Right lung (tissue), 5 donors: ENCODE results near the gene TRIM72. TPM values are rescaled to one million over a fixed set of nuclear protein-coding genes. Genes with fewer than 3 reads are reported as not detected.

Source experiments
- polyA plus RNA-seq, 5 donors: library from polyadenylated mRNA; unstranded; fragments of 120-200 nt; gene quantifications; one replicate each; pipeline versions ENCODE4 v1.2.1 to v1.2.3, GENCODE V29; 2013; ENCODE audit warnings: inconsistent platforms in 1 of 5, low replicate concordance in 1 of 5; ENCODE audit not compliant: insufficient read length in 5 of 5, insufficient read depth in 1 of 5

The TRIM72 gene
- polyA plus RNA-seq, 5 donors = 0.13 to 2.5 (median 0.15) TPM

Other genes with a start within 250 kb of the TRIM72 start
- gene HSD3B7, start 228.9 kb upstream of the TRIM72 start, polyA plus RNA-seq = 1 to 10 TPM; 3.3 to 6.4 (median 4.5) TPM
- under 1 TPM; 0.37 to 0.70 (median 0.43) TPM for gene STX1B, start 203.5 kb upstream of the TRIM72 start, polyA plus RNA-seq
- gene STX4, start 180.6 kb upstream of the TRIM72 start, polyA plus RNA-seq = 10 to 100 TPM; 33.7 to 48.4 (median 40.5) TPM
- gene ZNF668, start 139.9 kb upstream of the TRIM72 start, polyA plus RNA-seq = 1 to 10 TPM; 3.6 to 8.1 (median 4.6) TPM
- 10 to 100 TPM in 4 of 5 donors, 1 to 10 TPM in 1; 9.7 to 13.8 (median 12.7) TPM for gene ZNF646, start 139.7 kb upstream of the TRIM72 start, polyA plus RNA-seq
- 1 to 10 TPM; 1.1 to 2.1 (median 1.9) TPM for gene PRSS53, start 125.2 kb upstream of the TRIM72 start, polyA plus RNA-seq
- 10 to 100 TPM; 61.7 to 78.7 (median 69.5) TPM for gene VKORC1, start 119.3 kb upstream of the TRIM72 start, polyA plus RNA-seq
- gene BCKDK, start 105.7 kb upstream of the TRIM72 start, polyA plus RNA-seq = 10 to 100 TPM; 27.8 to 42.2 (median 36.7) TPM
- gene KAT8, start 96.5 kb upstream of the TRIM72 start, polyA plus RNA-seq = 10 to 100 TPM; 55.8 to 73.0 (median 67.2) TPM
- 100 to 1,000 TPM in 3 of 5 donors, 10 to 100 TPM in 2; 84.0 to 149 (median 119) TPM for gene PRSS8, start 78.4 kb upstream of the TRIM72 start, polyA plus RNA-seq
- 1 to 10 TPM; 1.6 to 3.4 (median 2.2) TPM for gene PRSS36, start 64.1 kb upstream of the TRIM72 start, polyA plus RNA-seq
- 100 to 1,000 TPM; 673 to 814 (median 691) TPM for gene FUS, start 34.0 kb upstream of the TRIM72 start, polyA plus RNA-seq
- 10 to 100 TPM; 12.7 to 27.8 (median 14.0) TPM for gene PYCARD, start 11.4 kb upstream of the TRIM72 start, polyA plus RNA-seq
- not detected for gene PYDC1, start 3.0 kb downstream of the TRIM72 start, polyA plus RNA-seq
- gene ITGAM, start 45.9 kb downstream of the TRIM72 start, polyA plus RNA-seq = 1 to 10 TPM; 1.9 to 4.2 (median 3.1) TPM
- 1 to 10 TPM in 4 of 5 donors, under 1 TPM in 1; 0.90 to 1.9 (median 1.4) TPM for gene ITGAX, start 141.1 kb downstream of the TRIM72 start, polyA plus RNA-seq
- gene ITGAD, start 179.2 kb downstream of the TRIM72 start, polyA plus RNA-seq = under 1 TPM in 4 of 5 donors, not detected in 1; 0.03 to 0.25 (median 0.04) TPM
- 10 to 100 TPM in 1 of 5 donors, under 1 TPM in 2, not detected in 2; 0.56 to 15.2 (median 0.75) TPM for gene COX6A2, start 214.2 kb downstream of the TRIM72 start, polyA plus RNA-seq
- 1 to 10 TPM; 1.3 to 2.3 (median 2.0) TPM for gene ZNF843, start 228.7 kb downstream of the TRIM72 start, polyA plus RNA-seq
- gene ARMC5, start 245.4 kb downstream of the TRIM72 start, polyA plus RNA-seq = 10 to 100 TPM in 3 of 5 donors, 1 to 10 TPM in 2; 7.4 to 17.4 (median 10.1) TPM